Nucleus accumbens (tissue), 56 donors: ENCODE measurements around the gene STAG1.
"Not testable (repeated sequence)": the region's sequence is repeated elsewhere in the genome, so short reads cannot be mapped to it uniquely, and the experiment has no call there.

Source experiments
- DNase-seq, 56 donors: peaks; one replicate each; lab custom pipeline; 2025; lab: John Stamatoyannopoulos, UW

Gene STAG1

GRCh38 chr3:136749602-136750001, 2.6 kb downstream of the STAG1 start:
- not testable (repeated sequence) for DNase-seq

GRCh38 chr3:136749091-136749490, 3.1 kb downstream of the STAG1 start:
- DNase-seq, result no peak

DNA sequence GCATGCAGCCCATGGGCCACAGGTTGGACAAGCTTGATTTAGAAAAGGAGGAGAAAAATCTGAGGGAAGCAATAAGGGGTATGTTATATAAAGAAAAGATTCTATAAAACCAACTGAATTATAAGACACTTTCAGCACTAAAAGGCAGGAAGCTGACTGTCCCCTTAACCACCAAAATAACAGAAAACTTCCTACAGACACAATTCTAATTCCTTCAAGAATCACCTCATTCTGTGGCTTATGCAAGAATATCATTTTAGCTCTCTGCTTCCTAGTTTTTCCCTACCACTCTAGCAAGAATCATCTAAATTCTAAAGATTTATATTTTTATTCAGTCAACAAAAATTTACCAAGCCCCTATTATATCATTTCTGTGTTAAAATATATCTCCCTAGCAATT, 6.3 kb downstream of the STAG1 start:
- DNase-seq, result no peak

DNA sequence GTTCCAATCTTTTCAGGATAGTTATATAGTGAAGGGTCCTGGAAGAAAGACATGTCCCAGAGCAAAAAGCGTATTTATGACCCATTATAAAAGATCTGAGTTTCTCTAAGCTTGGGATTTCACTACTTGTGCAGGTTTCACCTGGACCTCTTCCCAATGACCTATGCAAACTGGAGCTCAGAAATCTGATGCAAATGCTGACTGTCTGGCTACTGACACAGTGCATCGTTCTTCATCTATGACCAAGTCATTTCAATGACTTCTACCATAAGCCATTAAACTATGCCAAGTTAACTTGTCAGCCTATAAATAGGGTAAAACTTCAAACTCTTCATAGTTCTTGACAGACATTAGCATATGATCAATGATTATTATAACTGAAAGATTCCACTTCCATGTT, 11.1 kb downstream of the STAG1 start:
- DNase-seq, result no peak

GRCh38 chr3:136740351-136740958, 11.7 kb downstream of the STAG1 start:
- DNase-seq, result no peak

- not testable (repeated sequence) for DNase-seq
Observed at GRCh38 chr3:136736950-136737349, 15.2 kb downstream of the STAG1 start.

DNA sequence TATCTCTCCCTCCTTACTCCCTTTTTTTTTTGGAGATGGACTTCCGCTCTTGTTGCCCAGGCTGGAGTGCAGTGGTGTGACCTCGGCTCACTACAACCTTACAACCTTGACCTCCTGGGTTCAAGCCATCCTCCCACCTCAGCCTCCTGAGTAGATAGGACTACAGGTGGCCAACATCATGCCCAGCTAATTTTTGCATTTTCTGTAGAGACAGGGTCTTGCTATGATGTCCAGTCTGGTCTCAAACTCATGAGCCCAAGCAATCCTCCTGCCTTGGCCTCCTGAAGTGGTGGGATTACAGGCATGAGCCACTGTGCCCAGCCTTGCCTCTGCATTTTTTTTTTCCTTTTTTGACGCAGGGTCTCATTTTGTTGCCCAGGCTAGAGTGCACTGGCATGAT, 17.1 kb downstream of the STAG1 start:
- DNase-seq, result no peak

GRCh38 chr3:136734382-136735070, 17.7 kb downstream of the STAG1 start:
- DNase-seq, result no peak

- no peak for DNase-seq
Observed at GRCh38 chr3:136733317-136733833, 18.8 kb downstream of the STAG1 start.

DNA sequence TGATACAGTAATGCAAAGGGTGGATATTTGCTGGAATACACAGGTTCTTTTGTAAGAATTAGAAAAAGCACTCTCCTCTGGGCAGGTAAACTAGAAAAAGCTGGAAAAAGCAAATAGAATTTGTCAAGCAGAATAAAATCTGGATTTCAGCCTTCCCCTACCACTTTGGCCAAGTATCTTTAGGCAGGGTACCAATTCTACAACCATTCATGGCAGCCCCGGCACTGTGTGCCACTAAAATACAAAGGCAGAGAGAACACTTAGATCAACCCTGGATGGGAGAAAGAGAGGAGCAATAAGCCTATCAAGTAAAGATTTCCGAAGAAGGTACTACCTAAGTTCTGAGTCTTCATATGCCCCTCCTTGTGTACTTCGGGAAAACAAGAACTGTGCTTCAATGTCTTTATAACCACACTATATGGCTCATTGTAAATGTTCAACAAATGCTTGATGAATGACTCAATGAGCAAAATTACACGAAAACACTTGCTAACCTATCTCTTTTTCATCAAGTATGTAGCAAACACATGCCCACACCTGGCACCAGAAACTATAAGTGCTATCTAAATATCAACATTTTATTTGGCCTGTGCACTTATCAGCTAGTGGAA, 20.8 kb downstream of the STAG1 start:
- DNase-seq, result peak in 7 of 56 donors; percentile 6 to 33 (median 12)

GRCh38 chr3:136730595-136731273, 21.4 kb downstream of the STAG1 start:
- DNase-seq, result no peak

- DNase-seq, result peak in 12 of 56 donors; percentile 5 to 58 (median 18)
Observed at GRCh38 chr3:136728918-136729317, 23.3 kb downstream of the STAG1 start.

- DNase-seq, result no peak
Observed at GRCh38 chr3:136728473-136728872, 23.7 kb downstream of the STAG1 start.

DNA sequence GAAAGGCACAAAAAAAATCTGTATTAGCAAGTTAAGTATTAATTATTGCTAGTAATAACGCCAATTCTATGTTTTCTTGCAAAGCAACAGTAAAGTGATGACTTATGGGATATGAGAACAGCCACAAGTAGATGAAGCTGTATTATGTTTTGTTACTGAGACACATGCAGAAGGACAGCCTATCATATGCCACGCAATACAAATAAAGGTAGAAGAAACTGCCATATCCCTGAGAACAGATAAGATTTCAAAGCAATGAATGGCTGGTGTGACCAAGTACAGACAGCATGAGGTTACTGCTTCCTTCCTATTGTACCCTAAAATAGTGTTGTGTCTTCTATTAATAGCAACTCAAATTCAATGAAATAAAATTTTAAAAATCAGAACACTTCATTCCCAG, 26.7 kb downstream of the STAG1 start:
- no peak for DNase-seq

DNA sequence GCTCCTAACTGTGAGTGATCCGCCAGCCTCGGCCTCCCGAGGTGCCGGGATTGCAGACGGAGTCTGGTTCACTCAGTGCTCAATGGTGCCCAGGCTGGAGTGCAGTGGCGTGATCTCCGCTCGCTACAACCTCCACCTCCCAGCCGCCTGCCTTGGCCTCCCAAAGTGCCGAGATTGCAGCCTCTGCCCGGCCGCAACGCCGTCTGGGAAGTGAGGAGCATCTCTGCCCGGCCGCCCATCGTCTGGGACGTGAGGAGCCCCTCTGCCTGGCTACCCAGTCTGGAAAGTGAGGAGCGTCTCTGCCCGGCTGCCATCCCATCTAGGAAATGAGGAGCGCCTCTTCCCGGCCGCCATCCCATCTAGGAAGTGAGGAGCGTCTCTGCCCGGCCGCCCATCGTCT, 29.3 kb downstream of the STAG1 start:
- not testable (repeated sequence) for DNase-seq

DNA sequence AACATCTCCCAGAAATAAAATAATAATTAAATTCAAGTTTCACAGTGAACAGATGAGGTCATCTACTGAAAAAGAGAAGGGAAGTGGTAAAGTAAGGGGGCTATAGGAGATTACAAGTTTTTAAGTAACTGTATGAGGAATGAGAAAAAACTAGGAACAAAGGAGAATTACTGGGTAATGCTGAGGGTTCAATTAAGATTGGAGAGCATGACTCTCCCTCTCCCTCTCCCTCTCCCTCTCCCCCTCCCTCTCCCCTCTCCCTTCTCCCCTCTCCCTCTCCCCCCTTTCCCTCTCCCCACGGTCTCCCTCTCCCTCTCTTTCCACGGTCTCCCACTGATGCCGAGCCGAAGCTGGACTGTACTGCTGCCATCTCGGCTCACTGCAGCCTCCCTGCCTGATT, 29.8 kb downstream of the STAG1 start:
- not testable (repeated sequence) for DNase-seq

DNA sequence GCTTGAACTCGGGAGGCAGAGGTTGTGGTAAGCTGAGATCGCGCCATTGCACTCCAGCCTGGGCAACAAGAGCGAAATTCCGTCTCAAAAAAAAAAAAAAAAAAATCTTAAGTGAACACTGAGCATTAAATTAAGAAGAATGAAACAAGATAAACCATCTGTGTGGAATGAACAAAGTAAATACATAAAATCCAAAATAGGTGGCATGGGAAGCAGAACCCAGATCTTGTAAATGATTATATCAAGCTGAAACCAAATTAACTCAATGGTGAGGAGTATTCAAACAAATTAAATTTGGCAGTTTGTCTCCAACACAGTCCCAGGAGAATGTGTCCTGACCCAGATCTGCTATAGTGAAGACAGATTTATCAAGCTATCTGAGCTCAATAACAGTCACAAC, 32.1 kb downstream of the STAG1 start:
- DNase-seq, result no peak

DNA sequence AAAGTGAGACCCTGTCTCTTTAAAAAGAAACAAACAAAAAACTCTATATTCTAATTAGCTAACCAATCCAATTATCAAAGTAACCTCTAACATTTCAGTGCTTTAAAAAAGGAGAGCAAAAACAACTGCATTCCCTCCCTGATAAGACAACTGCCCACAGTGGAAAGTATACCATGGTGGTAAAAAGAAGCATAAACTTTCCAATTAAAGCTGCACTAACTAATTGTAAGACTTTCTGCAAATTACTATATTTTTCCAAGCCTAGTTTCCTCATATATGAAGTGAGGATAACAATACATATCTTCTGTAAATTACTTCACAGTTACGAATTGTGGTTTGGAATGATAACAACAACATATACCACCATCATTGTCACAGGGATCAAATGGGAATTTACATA, 35.5 kb downstream of the STAG1 start:
- no peak for DNase-seq

DNA sequence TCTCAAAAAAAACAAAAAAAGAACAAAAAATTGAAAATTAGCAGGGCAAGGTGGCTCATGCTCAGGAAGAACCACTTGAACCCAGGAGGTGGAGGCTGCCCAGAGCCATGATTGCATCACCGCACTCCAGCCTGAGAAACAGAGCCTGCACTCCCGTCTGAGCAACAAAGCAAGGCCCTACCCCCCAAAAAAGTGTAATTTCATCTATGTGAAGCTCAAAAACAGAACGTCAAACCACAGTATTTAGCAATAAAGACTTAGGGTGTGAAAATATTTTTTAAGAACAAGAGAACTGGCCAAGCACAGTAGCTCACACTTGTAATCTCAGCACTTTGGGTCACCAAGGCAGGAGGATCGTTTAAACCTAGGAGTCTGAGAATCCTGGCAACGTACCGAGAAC, 38.2 kb downstream of the STAG1 start:
- no peak for DNase-seq

- no peak for DNase-seq
Observed at GRCh38 chr3:136712941-136713340, 39.2 kb downstream of the STAG1 start.

- not testable (repeated sequence) for DNase-seq
Observed at GRCh38 chr3:136711888-136712287, 40.3 kb downstream of the STAG1 start.
